Testis (tissue), 3 donors: Measurements from ENCODE around the gene RANBP9. TPM values are rescaled to one million over a fixed set of nuclear protein-coding genes. Genes with fewer than 3 reads are reported as not detected.

Source experiments
- DNase-seq: peaks from one replicate; pipeline ENCODE4 v3.0.0-alpha.2; 2019
- H3K27ac ChIP-seq, 2 donors: fragments of 200-600 bp; sonication (generic); one replicate each; pipeline ENCODE4 v1.5.1; 2019
- H3K27me3 ChIP-seq: fragments of 200-600 bp; sonication (generic); one replicate; pipeline ENCODE4 v1.5.1; 2019
- H3K36me3 ChIP-seq: fragments of 200-600 bp; sonication (generic); one replicate; pipeline ENCODE4 v1.5.1; 2017; ENCODE audit warnings: low read depth; ENCODE audit errors: missing control alignments
- H3K4me1 ChIP-seq: fragments of 200-600 bp; sonication (generic); one replicate; pipeline ENCODE4 v1.5.1; 2019
- H3K4me3 ChIP-seq, 2 donors: fragments of 200-600 bp; sonication (generic); one replicate each; pipeline ENCODE4 v1.5.1; 2017 to 2019
- H3K9me3 ChIP-seq: fragments of 200-600 bp; sonication (generic); one replicate; pipeline ENCODE4 v1.5.1; 2017
- POLR2A ChIP-seq: fragments of 450-650 bp; IDR thresholded peaks from one replicate; pipeline ENCODE4 v1.6.1; 2017; ENCODE audit warnings: antibody characterized with exemption, mild to moderate bottlenecking, moderate library complexity
- WGBS, 2 donors: methylation state at CpG; one replicate each; pipeline ENCODE4 v1.1.5; 2018; 5-methylcytosine and 5-hydroxymethylcytosine counted together
- intact Hi-C: fragments of 100-400 bp; cut with DNase I; formaldehyde crosslinking; loops from one replicate; pipeline ENCODE4 v1.15.1; 2023; ENCODE audit warnings: low total_unique reads
- polyA plus RNA-seq: library from polyadenylated mRNA; stranded (reverse); fragments of 350-450 nt; fragmentation: Illumina TruSeq; extraction: RNeasy Lipid Tissue Mini Kit (QIAGEN cat#74804); gene quantifications from one replicate; pipeline ENCODE4 v1.2.3, GENCODE V29; 2014; ENCODE audit warnings: low read depth, low replicate concordance; ENCODE audit not compliant: insufficient read depth
- total RNA-seq, 2 donors: library from RNA; depleted of rRNA; stranded (reverse); fragments of >200 nt; gene quantifications; one replicate each; pipeline ENCODE4 v1.2.3, GENCODE V29; 2016
- TF ChIP-seq, protein P1 (sequence below), 3 experiments: fragments of 450-650 bp in 2 of 3; fragments of 200-600 bp in 1 of 3; sonication (generic) in 1 of 3; IDR thresholded peaks; one replicate each; pipeline ENCODE4 v1.5.1; 2016 to 2019; ENCODE audit warnings: antibody characterized with exemption in 3 of 3, mild to moderate bottlenecking in 2 of 3, moderate library complexity in 1 of 3

RANBP9 gene
- total and polyA plus RNA-seq, 3 donors from 2014 or later, result 114 to 265 (median 131) TPM

DNA sequence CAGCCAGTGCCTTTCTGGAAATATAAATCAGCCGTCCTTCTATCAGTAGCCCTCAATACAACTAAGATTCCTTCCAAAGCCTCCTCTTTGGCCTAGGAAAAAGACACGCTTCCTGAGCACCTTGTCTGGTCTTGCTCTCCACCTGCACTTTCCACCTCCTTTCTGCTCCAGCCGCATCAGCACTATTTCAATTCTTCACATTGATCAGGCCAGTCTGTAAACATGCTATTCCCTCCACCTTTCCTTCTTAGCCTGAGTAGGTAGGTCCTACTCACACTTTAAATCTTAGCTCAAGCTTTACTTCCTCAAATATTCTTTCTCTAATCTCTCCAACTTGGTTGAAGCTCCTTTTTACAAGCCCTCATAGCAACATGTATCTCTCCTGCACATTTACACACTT lies 11.4 kb downstream of the RANBP9 start:
- no peak overlapping the region for H3K4me3 ChIP-seq
- no peaks in the 10 kb centered on the region for H3K4me1 ChIP-seq
- 83 to 88% methylated on average over 3 of the region's 3 CpGs for WGBS, 2 donors
- H3K27me3 ChIP-seq, result no peaks in the 10 kb centered on the region
- TF ChIP-seq POLR2A, result no peak
- no peak overlapping the region for H3K27ac ChIP-seq
- intact Hi-C loops, result no loop called here
- no peaks in the 10 kb centered on the region for H3K36me3 ChIP-seq
- no peak for DNase-seq
- no peaks in the 10 kb centered on the region for H3K9me3 ChIP-seq

DNA sequence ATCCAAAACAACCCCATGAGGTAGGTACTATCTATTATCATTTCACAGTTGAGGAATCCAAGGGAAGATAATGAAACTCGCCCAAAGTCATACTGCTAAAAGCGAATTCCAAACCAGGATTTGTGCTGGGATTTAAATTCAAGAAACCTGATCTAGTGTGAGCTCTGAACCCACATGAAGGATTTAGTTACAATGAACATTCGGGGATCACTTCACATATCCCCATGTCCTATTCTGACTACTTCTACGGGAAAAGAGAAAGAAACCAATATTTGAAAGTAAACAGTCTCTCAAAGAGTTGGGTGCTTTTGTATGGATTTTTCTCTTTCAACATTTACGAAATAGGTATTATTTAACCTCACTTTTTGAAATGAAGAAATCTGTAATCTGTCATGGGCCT lies 12.9 kb downstream of the RANBP9 start:
- no peak overlapping the region for H3K27ac ChIP-seq
- TF ChIP-seq, protein P1, sequence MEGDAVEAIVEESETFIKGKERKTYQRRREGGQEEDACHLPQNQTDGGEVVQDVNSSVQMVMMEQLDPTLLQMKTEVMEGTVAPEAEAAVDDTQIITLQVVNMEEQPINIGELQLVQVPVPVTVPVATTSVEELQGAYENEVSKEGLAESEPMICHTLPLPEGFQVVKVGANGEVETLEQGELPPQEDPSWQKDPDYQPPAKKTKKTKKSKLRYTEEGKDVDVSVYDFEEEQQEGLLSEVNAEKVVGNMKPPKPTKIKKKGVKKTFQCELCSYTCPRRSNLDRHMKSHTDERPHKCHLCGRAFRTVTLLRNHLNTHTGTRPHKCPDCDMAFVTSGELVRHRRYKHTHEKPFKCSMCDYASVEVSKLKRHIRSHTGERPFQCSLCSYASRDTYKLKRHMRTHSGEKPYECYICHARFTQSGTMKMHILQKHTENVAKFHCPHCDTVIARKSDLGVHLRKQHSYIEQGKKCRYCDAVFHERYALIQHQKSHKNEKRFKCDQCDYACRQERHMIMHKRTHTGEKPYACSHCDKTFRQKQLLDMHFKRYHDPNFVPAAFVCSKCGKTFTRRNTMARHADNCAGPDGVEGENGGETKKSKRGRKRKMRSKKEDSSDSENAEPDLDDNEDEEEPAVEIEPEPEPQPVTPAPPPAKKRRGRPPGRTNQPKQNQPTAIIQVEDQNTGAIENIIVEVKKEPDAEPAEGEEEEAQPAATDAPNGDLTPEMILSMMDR (IDR thresholded peaks at IDR 0.05), result no peak
- no peak for TF ChIP-seq POLR2A
- intact Hi-C loops, result no loop called here
- DNase-seq, result no peak
- H3K27me3 ChIP-seq, result no peaks in the 10 kb centered on the region
- H3K4me3 ChIP-seq, result no peak overlapping the region
- H3K36me3 ChIP-seq, result no peaks in the 10 kb centered on the region
- 91 to 92% methylated on average over 5 of the region's 5 CpGs for WGBS, 2 donors
- no peaks in the 10 kb centered on the region for H3K9me3 ChIP-seq
- H3K4me1 ChIP-seq, result peaks cover 5% of the 10 kb centered on the region

DNA sequence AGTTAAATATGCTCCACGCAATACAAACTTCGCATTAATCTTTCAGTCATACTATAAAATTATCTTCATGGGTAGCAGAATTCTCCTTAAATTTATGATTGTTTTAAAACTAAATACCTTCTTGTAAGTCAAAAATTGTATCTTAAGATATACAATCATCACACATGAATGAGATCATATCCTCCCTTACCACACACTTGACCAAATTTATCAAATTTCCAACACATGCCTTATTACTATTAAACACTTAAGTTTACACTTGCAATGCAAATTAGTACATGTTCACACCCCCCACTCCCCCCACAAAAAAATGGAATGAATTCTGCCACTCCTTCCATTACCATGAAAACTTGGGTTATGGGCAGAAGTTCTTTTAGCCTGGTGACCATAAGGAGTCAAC lies 13.8 kb downstream of the RANBP9 start:
- intact Hi-C loops, result no loop called here
- WGBS, 2 donors, result 97 to 98% methylated on average over 2 of the region's 2 CpGs
- Histone ChIP-seq H3K4me1 (peaks cover 5% of the 10 kb centered on the region), H3K27me3 (no peaks in the 10 kb centered on the region), H3K4me3 (no peak overlapping the region), H3K9me3 (no peaks in the 10 kb centered on the region), H3K27ac (no peak overlapping the region), H3K36me3 (no peaks in the 10 kb centered on the region)
- TF ChIP-seq, protein P1 (IDR thresholded peaks at IDR 0.05), result no peak
- no peak for TF ChIP-seq POLR2A
- DNase-seq, result no peak

DNA sequence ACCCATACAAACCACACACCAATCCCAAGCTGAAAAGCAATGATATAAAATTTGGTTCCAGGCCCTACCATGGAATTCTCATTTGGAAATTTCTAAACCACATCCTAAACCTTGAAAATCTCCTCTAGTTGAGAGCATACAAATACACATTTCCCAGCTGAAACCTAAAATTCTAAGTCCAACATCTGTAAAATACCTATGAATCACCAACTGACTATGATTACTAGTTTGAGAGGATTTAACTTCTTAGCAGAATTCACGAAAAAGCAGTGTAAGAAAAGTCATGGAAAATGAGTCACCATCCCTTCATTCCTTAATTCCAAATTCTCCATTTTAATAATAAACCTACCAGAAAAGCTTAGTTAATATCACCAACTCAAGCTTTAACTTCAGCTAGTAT lies 15.4 kb downstream of the RANBP9 start:
- Histone ChIP-seq H3K27me3 (no peaks in the 10 kb centered on the region), H3K4me1 (peaks cover 5% of the 10 kb centered on the region), H3K27ac (no peak overlapping the region), H3K4me3 (no peak overlapping the region), H3K9me3 (no peaks in the 10 kb centered on the region), H3K36me3 (no peaks in the 10 kb centered on the region)
- DNase-seq, result no peak
- TF ChIP-seq, protein P1 (IDR thresholded peaks at IDR 0.05), result no peak
- no peak for TF ChIP-seq POLR2A
- 68 to 91% methylated on average over 1 of the region's 1 CpG for WGBS, 2 donors
- intact Hi-C loops, result no loop called here

DNA sequence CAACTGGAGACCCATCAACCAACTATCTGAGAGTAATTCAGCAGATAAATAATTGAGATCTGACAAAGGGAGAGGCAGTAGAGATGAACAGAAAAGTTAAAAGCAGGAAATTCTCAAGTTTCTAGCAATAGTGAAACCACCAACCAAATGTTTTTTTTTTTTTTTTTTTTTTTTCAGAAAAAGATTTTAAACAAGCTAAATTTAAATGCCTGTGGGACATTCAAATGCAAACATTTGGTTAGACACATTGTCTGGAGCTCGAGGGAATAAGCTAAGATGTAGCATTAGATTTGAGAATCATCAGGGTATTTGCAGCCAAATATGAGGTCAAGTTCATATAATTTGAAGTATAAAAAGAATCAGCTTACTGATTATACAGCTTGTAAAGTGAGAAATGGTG lies 16.4 kb downstream of the RANBP9 start:
- Histone ChIP-seq H3K27ac (no peak overlapping the region), H3K9me3 (no peaks in the 10 kb centered on the region), H3K27me3 (no peaks in the 10 kb centered on the region), H3K36me3 (no peaks in the 10 kb centered on the region), H3K4me3 (no peak overlapping the region), H3K4me1 (peaks cover 9% of the 10 kb centered on the region)
- DNase-seq, result no peak
- intact Hi-C loops, result no loop called here
- WGBS, 2 donors, result 47 to 73% methylated on average over 1 of the region's 1 CpG
- TF ChIP-seq POLR2A, result no peak
- TF ChIP-seq, protein P1 (IDR thresholded peaks at IDR 0.05), result no peak
